ENCODE results near the gene TMEM255A.
"Not testable (repeated sequence)": the region's sequence is repeated elsewhere in the genome, so short reads cannot be mapped to it uniquely, and the experiment has no call there.

Gene TMEM255A

DNA sequence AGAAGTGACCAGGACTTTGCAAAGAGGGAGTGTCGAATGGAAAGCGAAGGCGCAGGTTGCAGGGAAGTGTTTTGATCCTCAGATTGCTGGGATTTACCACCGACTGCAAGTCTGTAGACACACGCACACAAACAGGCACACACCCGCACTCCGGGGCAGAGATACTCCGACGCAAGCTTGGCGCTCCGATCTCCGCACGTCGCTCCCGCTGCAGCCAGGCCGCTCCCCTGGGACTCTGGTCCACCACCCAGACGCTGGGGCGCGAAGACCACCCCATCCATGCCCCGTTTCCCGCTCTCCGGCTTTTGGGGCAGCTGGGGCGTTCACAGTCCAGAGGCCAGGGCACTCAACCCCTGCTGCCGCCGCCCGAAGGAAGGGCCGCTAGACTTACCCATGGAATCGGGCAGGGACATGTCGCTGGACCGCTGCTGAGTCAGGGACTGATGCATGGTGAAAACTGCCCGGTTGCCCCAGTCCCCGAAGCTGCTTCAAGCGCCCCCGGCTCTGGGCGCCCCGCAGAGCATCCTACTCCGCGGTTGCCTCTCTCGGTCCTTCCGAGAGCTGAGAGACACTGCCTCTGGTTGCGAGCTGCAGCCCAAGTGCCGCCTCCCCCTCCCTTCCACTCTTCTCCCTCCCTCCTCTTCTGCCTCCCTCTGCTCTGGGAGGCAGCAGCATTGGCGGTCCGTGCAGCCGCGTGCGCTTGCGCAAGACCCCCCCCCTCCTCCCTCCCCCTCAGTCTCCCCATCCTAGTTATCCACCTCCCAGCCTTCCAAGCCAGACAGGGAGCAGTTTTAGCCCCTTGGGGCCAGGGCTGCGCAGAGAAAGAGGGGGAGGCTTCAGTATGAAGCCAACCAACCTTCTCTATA lies at the start of gene TMEM255A:
TSS of gene TMEM255A (minus strand) at position 601 of the 866 bp plus-strand sequence. CDS start at position 449, 152 bp downstream.
- DNase-seq, result peak in 2 of 4 experiments; percentile 1 to 6

DNA sequence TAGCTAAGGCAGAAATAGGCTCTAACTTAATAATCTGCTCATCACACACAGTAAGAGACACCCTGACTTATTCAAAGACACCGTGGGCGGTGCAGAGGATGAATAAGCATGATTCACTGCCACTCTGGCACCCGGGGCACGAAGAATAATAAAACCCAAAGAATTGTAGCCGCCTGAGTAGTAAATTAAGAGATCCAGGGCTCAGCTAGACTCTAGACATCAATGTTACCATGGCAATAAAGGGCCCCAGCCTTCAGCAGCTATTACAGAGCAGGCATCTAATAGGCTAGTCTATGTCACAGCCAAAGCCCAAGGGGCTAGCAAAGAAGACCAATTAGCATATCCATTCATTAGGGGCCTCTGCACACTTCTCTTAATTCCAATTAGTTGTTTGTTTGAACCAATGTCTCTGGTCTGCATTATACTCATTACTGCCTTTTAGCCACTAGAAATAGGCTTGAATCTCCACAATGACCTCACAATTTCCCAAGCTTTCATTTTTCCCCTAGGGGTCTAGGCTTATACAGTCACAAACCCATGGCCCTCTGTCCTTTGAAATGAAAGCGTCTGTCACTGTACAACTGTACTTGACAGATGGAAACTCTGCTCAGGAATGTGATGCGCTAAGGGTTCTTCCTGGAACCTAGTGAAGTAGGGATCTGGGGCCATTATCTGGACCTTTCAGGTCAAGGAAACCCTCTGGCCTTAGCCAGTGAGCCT lies 47.6 kb upstream of the TMEM255A start:
- no peak for DNase-seq

DNA sequence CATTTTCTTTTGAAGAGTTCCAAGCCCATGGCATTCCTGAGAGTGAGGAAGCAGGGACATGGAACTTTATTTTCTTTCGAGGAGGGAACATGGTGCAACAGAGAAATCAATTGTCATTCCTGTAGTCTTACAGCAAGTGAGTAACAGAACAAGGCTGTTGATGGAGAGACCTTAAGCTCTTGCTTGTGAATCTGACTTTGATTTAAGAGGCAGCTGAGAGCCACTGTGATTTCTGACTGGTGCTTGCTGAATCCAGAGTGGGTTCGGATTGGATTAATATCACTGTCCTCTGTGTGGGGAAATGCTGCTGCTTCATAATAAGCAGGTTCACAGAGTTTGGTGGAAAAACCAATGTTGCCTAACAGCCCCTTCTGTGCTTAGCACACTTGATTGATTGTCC lies 45.9 kb upstream of the TMEM255A start:
- no peak for DNase-seq

DNA sequence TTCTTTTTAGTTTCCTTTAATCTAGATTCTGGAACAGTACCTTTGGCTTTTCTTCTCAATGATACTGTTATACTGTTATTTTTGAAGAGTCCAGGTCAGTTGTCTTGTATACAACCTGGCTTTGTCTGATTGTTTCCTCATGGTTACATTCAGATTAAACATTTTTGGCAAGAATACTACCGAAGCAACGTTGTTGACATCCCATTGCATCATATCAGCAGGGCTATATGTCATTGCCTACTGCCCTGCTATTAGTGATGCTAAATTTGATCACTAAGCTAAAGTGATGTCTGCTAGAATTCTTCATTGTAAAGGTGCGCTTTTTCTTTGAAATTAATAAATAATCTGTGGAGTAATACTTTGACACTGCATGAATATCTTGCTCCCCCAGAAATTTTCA lies 44.8 kb upstream of the TMEM255A start:
- no peak for DNase-seq

DNA sequence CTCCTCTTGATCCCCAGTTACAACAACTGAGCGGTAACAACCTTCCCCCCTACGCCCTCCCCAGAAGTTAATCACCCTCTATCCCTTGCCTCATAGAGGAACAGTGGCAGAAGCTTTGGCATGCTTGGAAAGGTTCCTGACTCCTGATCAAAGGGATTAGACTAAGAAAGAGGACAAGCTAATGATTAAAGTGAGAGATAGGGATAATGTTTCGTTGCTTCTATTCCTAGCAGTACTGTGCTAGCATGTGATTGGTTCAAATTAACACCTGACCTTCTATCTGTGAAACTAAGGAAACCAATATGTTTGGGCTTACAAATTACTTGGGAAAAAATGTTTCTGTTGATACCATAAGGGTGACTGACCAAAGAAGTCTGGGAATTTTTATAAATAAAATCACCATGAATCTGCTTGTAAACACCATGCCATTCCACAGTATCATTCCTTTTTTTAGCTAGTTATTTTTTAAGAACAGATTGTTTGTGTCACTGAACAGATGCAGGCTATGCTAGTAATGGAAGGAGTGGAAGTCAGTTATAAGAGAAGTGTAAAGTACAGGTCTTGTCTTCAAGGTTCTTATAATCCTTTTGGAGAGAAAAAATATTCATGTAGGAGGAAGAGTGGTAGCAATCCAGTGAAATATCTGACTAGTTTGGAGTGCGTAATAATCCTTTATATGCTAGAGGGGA lies 39.3 kb upstream of the TMEM255A start:
- DNase-seq, result no peak

DNA sequence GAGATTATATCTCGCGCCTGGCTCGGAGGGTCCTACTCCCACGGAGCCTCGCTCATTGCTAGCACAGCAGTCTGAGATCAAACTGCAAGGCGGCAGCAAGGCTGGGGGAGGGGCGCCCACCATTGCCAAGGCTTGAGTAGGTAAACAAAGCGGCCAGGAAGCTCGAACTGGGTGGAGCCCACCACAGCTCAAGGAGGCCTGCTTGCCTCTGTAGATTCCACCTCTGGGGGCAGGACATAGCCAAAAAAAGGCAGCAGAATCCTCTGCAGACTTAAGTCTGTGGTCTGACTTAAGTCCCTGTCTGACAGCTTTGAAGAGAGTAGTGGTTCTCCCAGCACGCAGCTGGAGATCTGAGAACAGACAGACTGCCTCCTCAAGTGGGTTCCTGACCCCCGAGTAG lies 33.3 kb upstream of the TMEM255A start:
- DNase-seq, result not testable (repeated sequence)

DNA sequence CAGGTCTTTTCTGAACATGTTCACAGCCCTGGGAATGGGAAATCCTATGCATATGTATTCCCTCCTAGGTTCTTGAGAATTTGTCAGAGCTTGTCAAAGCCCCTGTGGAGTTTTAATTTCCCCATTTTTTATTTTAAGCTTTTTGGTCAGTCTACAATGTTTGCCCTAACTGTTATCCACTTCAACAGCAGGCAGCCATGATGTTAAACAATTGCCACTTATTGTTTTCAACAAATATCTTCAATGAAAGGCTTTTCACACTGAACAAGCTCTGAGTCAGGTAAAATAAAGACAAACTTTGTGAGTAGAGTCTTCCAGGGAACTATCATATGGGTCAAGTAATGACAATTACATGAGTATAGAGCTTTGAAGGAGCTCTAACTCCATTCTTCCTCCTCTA lies 25.6 kb upstream of the TMEM255A start:
- no peak for DNase-seq

DNA sequence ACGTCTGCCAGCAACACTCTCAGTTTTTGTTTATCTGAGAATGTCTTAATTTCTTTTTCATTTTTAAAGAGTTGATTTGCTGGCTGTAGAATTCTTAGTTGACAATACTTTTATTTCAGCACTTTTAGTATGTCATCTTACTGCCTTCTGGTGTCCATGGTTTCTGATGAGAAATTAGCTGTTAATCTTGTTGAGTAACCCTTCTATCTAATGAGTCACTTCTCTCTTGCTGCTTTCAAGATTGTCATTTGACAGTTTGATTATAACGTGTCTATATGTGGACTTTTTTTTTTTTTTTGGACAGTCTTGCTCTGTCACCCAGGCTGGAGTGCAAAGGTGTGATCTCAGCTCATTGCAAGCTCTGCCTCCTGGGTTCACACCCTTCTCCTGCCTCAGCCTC lies 24.0 kb upstream of the TMEM255A start:
- DNase-seq, result no peak

DNA sequence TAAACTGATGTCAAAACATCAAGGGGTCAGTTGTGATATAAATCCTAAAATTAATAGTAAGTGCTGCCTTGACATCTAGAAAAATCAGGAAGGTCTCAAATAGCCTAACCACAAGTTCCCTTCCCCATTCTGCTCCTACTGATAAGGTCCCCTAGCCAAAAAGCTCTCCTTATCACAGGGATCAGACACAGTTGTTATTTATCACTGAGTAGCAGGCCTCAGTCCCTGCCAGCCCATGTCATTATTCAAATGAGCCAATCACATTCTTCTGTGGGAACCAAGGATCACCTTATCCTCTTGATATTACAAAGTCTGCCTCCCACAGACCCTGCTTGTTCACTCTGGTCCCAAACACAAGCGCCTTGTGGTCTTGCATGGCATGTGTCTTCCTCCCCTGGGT lies 23.3 kb upstream of the TMEM255A start:
- no peak for DNase-seq

DNA sequence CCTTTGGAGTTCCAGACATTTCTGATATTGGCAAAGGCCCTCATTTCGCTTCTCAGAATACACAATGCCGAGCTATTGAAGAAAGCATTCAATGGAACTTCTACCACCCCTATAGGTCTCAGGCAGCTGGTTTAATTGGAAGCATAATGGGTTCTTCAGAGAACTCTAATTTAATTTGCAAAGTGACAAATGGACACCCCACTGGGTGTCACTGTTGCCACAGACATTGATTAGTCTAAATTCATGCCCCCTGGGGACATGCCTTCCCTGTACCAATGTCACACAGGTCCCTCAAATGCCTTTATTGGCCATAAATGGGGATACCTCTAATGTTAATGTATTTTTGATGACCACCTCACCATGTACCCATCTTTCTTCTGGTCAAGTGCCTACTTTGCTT lies 22.9 kb upstream of the TMEM255A start:
- DNase-seq, result no peak

DNA sequence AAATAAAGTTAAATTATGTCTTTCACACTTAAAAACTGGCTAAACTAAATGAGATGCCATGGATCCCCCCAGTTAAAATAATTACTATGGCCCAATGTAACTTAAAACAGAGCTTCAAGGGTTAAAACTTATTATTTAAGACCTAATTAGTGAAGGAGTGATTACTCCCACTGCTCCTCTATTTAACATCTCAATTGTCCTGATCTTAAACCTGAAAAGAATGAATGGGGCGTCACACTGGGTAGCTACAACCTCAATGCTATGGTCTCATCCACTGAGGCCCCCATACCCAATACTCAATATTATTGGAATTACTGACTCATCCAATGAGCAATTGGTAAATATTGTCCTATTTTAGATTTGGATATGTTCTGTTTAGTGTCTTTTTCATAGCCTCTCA lies 21.1 kb upstream of the TMEM255A start:
- DNase-seq, result no peak

DNA sequence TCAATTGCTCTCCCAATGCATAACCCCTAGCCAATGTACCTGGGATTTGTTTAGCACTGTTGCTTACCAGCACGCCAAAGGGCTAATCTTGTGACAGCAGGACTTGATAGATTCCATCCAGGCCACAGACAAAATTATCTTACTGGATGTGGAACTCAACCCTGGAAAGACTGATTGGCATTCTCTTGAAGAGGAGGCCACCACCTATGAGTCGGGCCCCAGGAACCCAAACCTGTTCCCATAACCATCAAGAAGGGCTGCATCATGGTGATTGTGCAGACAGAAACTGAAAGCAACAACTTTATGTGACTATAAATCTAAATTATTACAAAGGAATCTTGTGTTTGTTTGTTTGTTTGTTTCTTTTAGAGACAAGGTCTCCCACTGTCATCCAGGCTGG lies 19.9 kb upstream of the TMEM255A start:
- no peak for DNase-seq

DNA sequence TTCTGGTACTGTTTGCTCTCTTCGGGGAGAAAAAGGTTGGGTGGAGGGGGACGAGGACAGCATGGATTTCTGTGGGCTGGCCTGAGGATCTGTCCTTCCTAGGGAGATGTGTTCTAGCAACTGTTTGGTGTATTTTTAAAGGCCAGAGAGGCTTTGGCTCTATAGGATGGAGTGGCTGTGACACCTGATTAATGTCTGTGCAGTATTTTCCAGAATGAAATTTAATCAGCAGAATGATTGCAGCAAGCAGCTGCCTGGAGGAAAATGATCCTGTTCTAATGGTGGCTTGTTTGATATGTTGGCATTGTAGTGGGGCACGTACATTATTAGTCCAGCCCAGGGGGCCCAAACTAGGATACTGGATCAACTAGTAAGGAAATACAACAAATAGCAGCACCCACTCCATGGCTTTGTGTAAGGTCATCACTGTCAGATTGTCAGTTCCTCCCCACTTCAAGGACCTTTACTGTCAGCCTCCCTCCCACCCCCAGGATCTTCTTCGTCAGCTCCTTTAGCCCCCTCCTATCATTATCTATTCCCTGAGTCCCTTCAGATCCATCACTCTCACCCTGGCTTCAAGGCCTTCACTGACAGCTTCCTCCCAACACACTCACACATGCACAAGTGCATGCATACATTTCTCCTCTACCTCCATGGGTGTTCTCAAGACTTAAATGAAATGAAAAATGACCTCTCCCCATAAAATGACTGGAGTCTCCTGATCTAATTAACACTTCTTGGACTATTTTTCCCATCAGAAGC lies 10.4 kb upstream of the TMEM255A start:
- no peak for DNase-seq

DNA sequence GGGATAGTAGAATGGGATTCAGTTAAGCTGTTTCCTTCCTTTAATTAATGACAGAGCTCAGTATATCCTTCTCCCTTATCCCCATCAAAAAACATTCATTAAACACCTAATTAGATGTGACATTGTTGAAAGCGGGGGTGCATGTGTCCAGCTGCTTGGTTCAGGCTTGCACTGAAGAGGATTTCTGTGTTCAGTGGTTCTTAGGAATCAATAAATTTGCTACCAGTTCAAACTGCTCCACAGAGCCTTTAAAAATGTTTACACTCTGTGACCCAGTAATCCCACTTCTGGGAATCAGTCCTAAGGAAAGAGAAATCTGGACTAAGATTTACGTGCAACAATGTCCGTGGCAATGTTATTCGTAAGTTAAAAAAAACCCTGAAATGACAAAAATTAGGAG lies 7.2 kb upstream of the TMEM255A start:
- no peak for DNase-seq

DNA sequence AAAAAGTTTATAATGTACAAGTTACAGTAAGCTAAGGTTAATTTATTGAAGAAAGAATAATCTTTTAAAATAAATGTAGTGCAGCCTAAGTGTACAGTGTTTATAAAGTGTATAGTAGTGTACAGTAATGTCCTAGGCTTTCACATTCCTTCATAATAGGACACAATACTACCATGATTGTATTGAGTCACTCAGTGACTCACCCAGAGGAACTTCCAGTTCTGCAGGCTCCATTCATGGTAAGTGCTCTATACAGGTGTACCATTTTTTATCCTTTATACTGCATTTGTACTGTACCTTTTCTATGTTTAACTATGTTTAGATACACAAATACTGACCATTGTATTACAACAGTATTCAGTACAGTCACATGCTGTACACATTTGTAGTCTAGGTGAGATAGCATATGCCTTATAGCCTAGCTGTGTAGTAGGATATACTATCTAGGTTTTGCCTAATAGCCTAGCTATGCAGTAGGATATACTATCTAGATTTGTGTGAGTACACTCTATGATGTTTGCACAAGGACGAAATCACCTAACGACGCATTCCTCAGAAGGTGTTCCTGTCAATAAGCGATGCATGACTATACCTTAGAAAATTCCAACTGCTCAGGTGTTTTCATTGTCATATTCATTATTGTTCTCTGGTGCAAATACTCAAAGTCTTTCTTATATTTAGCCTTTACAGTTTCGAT lies 5.5 kb upstream of the TMEM255A start:
- no peak for DNase-seq

DNA sequence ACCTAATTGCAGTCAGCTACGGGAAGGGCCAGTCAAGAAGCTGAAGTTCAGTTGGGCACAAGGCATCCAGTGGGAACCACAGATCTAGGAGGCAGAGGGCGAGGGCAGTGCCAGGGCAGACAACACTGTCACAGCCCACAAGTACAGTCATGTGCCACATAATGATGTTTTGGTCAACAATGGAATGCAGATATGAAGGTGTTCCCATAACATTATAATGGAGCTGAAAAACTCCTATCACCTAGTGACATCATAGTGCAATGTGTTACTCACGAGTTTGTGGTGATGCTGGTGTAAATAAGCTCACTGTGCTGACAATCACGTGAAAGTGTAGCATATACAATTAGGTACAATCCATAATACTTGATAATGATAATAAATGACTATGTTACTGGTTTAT lies 4.5 kb upstream of the TMEM255A start:
- DNase-seq, result no peak

DNA sequence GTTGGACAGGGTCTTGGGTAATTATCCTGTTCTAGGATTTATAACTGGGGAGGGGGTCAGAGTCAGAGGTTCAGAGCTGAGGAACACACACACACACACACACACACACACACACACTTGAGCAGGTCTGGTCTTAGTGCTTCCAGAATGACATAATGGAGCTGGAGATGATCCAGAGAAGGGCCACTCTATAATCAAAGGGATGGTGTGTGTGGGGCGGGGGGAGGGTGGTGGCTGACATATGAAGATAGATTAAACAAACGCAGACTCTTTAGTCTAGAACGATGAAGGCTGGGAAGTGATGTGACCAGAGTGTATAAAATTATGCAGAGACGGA lies 434 bp upstream of the TMEM255A start:
- no peak for DNase-seq

DNA sequence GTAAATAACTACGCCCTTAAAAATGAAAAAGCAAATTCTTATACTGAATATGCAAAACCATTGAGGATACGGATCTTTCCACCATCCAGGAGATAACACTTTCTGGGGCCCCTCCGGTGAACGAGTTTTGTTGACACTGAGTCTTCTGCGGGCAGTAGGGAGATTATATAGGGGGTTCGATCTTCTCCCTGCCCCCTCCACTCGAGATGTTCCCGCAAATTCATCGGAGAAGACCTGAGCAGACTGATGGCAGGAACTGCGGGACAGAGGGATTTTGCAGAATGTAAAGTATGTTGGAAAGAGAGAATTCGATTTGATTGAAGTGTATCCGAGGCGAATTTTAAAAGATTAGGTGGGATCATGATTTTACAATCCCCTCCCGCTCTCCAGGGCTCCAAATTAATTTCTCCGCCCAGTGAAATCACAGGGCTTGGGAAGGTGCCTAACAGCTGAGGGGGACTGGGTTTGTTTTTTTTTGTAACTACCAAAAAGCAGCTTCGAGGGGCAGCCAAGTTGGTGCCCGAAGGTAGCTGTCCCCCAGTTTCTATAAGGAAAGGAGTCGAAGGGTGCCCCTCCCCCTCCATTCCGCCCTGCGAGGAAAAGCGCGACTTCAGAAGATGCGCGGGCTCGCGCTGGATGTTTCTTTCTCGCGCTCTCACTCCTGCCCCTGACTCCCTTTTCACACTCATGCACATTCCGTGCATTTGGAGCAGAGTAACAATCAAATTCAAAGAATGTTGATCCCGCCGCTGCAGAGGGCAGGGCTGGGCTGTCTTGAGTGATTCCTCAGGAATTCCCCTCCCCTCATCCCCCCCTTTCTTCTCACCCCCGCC lies 1.2 kb downstream of the TMEM255A start:
- peak in 1 of 4 experiments; percentile 3 for DNase-seq

DNA sequence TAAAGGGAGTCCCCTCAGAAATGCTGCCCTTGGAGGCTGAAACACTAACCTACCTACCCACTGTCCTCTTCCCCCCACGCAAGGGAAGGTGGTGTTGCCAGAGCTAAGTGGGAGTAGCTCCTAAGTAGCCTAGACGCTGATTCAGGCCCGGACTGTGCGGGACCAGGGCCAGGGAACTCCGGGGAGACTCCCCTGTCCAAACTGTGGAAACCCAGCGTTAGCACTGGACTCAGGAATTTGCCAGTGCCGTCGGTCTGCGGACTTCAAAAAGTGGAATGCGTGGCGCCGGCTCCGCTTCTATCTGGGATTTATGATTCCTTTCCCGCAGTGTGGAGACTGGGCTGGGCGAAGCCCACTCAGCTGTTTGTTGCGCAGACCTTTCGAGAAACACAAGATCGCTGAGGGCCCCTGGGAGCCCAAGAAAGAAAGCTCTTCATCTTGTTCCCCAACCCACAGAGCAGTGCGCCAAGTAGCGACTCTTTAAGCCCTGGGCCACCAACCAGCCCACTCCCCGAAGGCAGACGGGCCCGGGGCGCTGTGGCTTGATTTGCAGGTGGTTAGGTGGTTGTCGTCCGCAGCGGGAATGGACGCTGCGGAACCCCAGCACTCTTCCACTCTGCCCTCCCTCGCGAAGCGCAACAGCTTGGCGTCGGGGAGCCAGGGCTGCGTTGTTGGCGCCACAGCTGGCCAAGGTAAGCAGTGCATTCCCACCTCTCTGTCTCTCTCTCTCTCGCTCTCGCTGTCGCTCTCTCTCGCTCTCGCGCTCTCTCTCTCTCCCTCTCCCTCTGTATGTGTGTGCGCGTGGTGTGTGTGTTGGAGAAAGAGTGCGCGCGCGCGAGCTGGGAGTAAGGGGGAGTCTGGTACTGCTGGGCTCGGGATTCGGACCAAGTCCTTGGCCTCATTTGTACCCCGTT lies 2.0 kb downstream of the TMEM255A start:
- DNase-seq, result peak; percentile 10 to 53 (median 25)

DNA sequence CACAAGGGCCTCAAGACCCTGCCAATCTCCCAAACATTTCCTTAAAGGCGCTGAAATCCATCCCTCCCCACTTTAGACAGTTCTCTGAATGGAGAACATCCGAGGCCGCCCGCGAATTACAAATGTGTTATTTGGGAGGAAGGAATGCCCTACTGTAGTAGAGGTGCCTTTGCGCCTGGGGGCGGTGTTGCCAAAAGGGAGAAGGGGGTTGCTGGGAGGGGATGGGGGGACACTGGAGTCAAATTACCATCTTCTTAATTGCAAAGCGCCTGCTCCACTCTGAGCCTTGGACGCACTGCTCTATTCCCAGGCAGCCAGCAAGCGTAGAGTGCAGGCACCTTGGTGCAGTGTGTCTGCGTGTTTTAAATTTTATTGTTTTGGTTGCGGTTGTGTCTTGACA lies 2.7 kb downstream of the TMEM255A start:
- DNase-seq, result no peak
